Renal cortical epithelial cell (primary cell): Measurements from ENCODE around the gene ZIC4. TPM values are rescaled to one million over a fixed set of nuclear protein-coding genes. Genes with fewer than 3 reads are reported as not detected.

Experiments
- DNase-seq: peaks from one replicate; pipeline ENCODE4 v3.0.0-alpha.2; 2011; ENCODE audit warnings: low read depth
- total RNA-seq: library from RNA; depleted of rRNA; stranded (reverse); fragments of >200 nt; gene quantifications from 2 replicates; pipeline ENCODE4 v1.2.3, GENCODE V29; 2014

Gene ZIC4
- total RNA-seq, 1 donor from 2014 or later: not detected

- no peak for DNase-seq
These were observed 36.0 kb downstream of the ZIC4 start for GRCh38 chr3:147370349-147370748.

DNA sequence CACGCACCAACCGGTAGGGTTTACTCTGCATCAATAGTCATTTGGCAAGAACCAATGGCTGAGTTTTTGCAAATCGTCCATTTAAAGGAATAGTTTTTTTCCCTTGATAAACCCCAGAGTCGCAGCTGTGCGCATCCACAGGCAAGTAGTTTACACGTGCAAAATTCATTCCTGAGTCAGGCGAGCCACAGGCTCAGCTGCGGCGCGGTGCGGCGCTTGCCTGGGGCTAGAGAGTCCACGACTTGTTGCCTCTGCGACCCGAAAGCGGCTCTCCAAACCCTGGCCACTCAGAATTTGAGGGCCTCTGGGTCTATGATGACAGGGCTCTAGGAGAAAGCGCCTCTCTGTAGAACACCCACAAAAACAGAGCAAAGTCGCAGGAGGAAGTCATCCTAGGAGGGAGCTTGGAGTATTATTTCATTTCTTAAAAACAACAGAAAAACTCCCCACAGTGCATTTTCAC, 36.7 kb downstream of the ZIC4 start:
- no peak for DNase-seq

DNA sequence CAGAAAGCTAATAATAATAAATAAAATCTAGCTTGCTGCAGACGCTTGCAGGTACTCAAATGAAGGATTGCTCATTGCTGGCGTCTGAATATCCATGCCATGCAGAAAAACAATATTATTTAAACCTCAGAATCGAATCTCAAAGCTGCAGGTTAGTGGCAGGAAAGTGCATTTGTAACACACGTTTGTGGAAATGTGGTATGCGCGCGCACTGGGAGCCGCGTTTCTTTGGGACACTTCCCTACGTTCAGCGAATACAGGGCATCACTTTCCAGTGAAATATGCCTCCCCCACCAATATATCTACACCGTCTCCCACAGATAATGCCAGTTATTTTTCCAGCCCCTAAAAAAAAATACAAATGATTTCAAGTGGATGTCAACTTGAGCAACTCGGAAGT, 37.1 kb downstream of the ZIC4 start:
- DNase-seq: no peak

DNA sequence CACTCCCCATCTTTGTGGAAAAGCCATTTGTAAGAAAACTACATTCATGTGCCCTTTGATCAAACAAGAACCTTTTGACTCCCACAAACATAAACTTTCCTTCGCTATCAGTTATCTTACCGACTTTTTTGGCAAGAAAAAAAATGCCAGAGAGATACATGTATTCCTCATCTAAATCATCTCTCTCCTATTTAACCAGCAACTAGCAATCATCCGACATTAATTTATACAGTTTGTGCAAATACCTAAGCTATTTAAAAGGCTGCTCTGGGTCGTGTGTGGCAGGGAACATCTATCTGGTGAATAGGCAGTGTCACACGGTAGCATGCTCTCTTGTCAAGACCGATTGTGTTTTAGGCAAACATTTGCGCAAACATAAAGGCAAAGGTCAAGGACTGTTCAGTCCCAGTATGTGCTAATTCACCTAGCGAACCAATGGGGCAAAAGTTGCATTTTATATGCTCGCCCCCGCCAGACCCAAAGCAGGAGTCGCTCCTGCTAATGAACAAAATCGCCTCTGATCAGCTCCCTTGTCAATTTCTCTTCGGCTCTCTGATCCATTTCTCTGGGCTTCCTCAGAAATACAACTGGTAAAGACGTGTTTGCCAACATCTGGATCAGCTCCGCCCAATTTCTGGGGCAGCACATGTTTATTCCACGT, 37.7 kb downstream of the ZIC4 start:
- no peak for DNase-seq

DNA sequence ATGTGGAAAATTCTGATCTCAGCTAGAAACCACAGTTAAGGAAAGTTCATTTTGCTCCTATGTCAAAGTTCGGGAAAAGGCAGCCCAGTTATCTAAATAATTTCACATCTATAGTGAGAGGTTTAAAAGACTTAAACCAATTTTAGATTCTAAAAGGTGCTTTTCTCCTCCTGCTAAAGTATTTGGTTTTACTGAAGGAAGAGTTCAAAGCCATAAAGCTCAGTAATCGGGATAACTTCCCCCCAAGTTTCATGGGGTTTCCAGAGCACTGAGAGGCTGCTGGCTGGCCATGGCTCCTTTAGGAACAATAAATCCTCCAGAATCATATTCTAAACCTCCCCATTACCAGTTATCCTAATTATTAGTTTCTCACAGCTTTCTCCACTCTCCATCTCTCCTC, 38.2 kb downstream of the ZIC4 start:
- DNase-seq: no peak

- DNase-seq: no peak
These were observed 38.7 kb downstream of the ZIC4 start for GRCh38 chr3:147367676-147368075.

DNA sequence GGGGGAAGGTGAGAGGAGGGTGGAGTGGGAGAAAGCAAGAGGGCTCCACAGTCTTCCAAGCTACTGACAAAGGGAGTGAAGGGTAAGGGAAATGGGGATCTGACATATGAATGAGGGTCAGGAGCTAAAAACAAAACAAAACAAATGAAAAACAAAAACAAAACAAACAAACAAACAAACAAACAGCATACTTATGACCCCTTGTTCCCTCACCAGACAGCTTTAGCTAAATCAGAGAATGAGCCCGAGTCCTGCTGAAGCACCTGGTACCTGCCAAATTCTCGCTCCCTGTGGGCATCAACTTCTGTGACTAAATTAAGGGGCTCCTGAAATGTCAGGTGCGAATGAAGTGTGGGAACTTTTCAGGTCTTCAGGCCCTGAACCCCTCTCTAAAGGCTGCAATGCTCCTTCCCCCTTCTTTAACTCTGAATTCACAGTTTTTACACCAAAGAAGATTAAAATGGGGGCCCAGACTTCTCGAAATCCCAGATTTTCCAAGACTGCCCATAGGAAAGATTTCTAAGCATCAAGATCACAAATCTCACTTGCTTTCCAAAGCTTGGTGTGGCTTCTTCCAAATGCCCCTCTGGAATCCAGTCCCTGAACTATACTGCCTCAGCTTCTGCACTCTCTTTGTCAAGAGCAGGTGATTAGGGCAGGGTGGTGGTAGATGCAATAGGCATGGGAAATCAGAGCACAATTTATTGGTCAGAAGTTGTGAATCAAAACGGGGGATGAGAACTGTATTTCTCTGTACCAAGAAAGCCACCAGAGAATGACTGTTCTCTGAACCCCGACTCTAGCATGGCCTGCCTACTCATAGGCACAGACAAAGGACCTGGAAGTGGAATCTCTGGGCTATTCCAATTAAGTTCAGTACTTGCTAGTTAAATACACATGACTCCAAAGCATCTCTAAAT, 40.9 kb downstream of the ZIC4 start:
- DNase-seq: no peak

GRCh38 chr3:147364771-147365170, 41.6 kb downstream of the ZIC4 start:
- no peak for DNase-seq

DNA sequence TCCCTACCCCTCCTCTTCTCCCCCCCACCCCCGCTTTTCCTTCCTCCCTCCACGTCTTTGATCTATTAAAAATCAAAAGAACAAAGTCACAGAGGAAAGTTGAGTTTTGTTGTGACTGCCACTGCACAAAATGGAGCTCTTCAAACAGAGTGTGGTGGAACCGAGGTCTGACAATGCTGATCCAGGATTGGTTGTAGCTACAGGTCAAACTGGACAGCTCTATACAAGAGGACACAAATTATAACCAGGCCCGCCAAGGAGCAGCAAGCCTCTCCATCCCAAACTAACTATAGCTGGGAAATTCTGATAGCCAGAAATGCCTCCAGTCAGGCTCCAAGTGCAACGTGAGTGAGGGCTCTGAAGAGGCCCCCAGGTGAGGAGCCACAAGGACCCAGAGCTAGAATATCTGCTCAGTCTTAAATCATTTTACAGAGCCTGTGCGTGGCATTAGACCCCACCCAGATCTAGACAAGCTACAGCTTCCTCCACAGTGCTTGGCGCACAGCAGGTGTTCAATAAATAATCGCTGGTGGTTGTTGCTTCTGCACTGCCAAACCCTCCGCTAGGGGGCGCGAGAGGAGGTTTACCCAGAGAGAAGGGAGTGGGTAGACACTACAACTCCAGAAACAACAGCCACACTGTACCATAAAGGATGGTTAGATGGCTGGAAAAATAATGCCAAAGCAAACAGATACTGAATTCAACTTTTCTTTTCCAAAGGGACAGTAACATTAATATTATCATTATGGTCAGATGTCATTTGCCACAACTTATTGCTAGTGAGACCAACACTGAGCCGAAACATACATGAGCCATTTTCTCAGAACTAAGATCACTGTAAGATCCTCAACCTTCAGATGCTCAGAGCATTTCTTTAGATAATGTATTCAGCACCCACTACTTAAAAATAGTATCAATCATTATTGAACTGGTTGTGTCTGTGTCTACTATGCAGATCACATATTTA, 44.6 kb downstream of the ZIC4 start:
- DNase-seq: no peak

DNA sequence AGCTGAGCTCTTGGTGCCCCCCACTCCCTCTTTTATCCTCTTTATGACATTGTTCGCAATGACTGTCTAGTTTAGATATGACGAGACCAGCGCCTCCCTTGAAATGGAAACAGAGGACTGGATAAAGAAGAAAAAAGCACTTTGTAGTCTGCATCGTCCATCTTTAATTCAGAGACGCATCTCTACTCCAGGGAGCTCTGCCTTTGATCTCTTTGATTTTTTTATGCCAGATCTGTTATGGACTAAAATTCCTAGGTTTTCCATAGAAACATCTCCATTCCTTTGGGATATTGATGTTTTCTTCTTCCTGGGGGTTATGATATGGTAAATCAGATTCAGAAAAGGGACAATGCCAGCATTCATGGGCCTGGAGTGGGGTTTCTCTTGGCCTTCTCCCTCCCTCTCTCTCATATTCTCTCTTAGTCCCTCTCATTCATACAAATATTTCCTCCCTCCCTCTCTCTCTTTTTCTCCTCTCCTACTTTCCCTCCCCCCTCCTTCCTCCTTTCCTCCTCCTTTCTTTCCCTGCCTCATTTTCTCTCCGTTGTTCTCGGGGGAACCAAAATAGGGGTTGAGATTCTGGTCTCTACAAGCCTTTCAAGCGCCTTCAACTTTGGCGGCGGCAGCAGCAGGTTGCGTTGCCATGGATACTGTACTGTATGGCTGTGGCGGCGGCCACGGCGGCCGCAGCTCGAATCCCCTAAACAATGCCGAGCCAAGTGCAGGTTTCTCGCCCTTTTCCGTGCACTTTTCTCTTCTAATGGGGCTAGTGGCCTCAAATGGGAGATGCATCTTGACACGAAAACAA, 45.5 kb downstream of the ZIC4 start:
- DNase-seq: no peak

DNA sequence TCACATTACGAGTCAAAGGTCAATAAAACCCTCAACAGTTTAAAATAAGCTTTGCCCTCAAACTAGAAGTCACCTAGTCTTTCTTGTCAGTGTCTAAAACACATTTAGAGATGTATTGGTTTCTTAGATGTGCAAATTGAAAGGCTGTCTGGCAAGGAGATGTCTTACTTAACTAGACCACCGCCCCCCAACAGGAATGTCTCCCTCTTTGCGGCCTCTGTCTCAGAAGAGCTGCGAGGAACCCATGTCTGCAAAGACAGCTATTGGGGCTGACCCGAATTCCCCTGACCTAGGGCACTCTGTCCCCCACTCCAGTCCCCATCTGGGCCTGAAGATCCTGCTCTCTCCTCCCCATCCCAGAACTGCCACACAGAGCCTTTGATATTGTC, 46.3 kb downstream of the ZIC4 start:
- no peak for DNase-seq

- DNase-seq: no peak
These were observed 46.9 kb downstream of the ZIC4 start for GRCh38 chr3:147359177-147360050.

- no peak for DNase-seq
These were observed 48.0 kb downstream of the ZIC4 start for GRCh38 chr3:147358144-147358992.

- no peak for DNase-seq
These were observed 49.1 kb downstream of the ZIC4 start for GRCh38 chr3:147356909-147357900.

GRCh38 chr3:147356145-147356908, 50.0 kb downstream of the ZIC4 start:
- no peak for DNase-seq

GRCh38 chr3:147355753-147356090, 50.6 kb downstream of the ZIC4 start:
- DNase-seq: no peak

GRCh38 chr3:147355084-147355752, 51.1 kb downstream of the ZIC4 start:
- no peak for DNase-seq
